K562 (cell line): ENCODE measurements around the gene SNX1. TPM values are rescaled to one million over a fixed set of nuclear protein-coding genes. Genes with fewer than 3 reads are reported as not detected.

Experiments
- CTBP1 ChIP-seq: fragments of 450-650 bp; IDR thresholded peaks from 2 replicates; pipeline ENCODE4 v1.6.1; 2016; ENCODE audit warnings: borderline replicate concordance
- HDAC1 ChIP-seq, 2 experiments: fragments of 450-650 bp; IDR thresholded peaks; 2 replicates each; pipeline ENCODE4 v1.6.1; 2016 to 2017; ENCODE audit warnings: inconsistent platforms in 1 of 2, mild to moderate bottlenecking in 1 of 2, moderate library complexity in 1 of 2
- L3MBTL2 ChIP-seq: fragments of 450-650 bp; IDR thresholded peaks from 2 replicates; pipeline ENCODE4 v1.6.1; 2016; ENCODE audit warnings: mild to moderate bottlenecking, moderate library complexity
- PTBP1 ChIP-seq: fragments of 200-400 bp; formaldehyde crosslinking; IDR thresholded peaks from 2 replicates; pipeline ENCODE4 v1.6.1; 2017; ENCODE audit warnings: low read depth, low read length
- PURB ChIP-seq: sonication (generic); formaldehyde crosslinking; IDR thresholded peaks from 2 replicates; pipeline ENCODE4 v1.9.0; 2021; ENCODE audit warnings: low read depth, mild to moderate bottlenecking, missing genetic modification reagents
- RCOR1 ChIP-seq, 2 experiments: IDR thresholded peaks; 2 replicates each; pipeline ENCODE4 v1.6.1; 2012; ENCODE audit warnings: low read depth in 2 of 2, low read length in 2 of 2, borderline replicate concordance in 1 of 2, improper control_type of control experiment in 1 of 2
- SP2 ChIP-seq: IDR thresholded peaks from 2 replicates; pipeline ENCODE4 v1.6.1; 2011; ENCODE audit warnings: mild to moderate bottlenecking, low read depth, low read length, moderate library complexity; ENCODE audit not compliant: poor library complexity, severe bottlenecking; ENCODE audit errors: extremely low read depth
- ZNF146 ChIP-seq: IDR thresholded peaks from one replicate; pipeline ENCODE4 v1.6.1; 2018; ENCODE audit warnings: missing compliant biosample characterization; ENCODE audit not compliant: unreplicated experiment
- polyA plus RNA-seq, 8 experiments: library from polyadenylated mRNA; depleted of rRNA in 4 of 8; stranded (reverse) in 5 of 8; unstranded in 3 of 8; fragments of >200 nt; fragmentation: Nextera tagmentation in 2 of 8; fragmentation: Illumina TruSeq in 1 of 8; extraction: Ambion mirVana in 2 of 8; extraction: Trizol in 1 of 8; gene quantifications; 2 replicates each; pipeline versions ENCODE4 v1.2.1 to v1.2.3, GENCODE V29; 2011 to 2014; ENCODE audit warnings: inconsistent platforms in 1 of 8, missing spikeins in 1 of 8
- total RNA-seq, 7 experiments: library from RNA; depleted of rRNA in 6 of 7; stranded (reverse); fragments of >200 nt in 6 of 7; fragmentation: Illumina TruSeq in 2 of 7; extraction: Trizol in 2 of 7; gene quantifications; 2 replicates each; pipeline versions ENCODE4 v1.2.1 to v1.2.3, GENCODE V29; 2011 to 2021; ENCODE audit warnings: low replicate concordance in 1 of 7
- TF ChIP-seq, protein P1 (sequence below): sonication (generic); formaldehyde crosslinking; IDR thresholded peaks from 2 replicates; pipeline ENCODE4 v1.8.1; 2022; ENCODE audit warnings: missing genetic modification reagents
- TF ChIP-seq, protein P2 (sequence below): fragments of 250-450 bp; sonication (Bioruptor Pico); IDR thresholded peaks from 2 replicates; pipeline ENCODE4 v1.5.0; 2020; ENCODE audit warnings: mild to moderate bottlenecking, borderline replicate concordance
- TF ChIP-seq, protein P3 (sequence below): fragments of 250-450 bp; sonication (Bioruptor Pico); IDR thresholded peaks from 2 replicates; pipeline ENCODE4 v1.6.1; 2021; ENCODE audit warnings: mild to moderate bottlenecking
- TF ChIP-seq, protein P4 (sequence below): fragments of 450-650 bp; conservative IDR thresholded peaks from 2 replicates; pipeline ENCODE4 v1.6.1; 2016; ENCODE audit warnings: missing genetic modification characterization, low read depth, mild to moderate bottlenecking, missing compliant biosample characterization, moderate library complexity
- TF ChIP-seq, protein P5 (sequence below): fragments of 450-650 bp; IDR thresholded peaks from 2 replicates; pipeline ENCODE4 v1.6.1; 2016; ENCODE audit warnings: low read depth

The SNX1 gene
- total and polyA plus RNA-seq, 9 of the 15 experiments (the other 6 are each of a cell fraction or from before 2014, with no cell fraction given) = 11.0 to 105 (median 59.9) TPM

DNA sequence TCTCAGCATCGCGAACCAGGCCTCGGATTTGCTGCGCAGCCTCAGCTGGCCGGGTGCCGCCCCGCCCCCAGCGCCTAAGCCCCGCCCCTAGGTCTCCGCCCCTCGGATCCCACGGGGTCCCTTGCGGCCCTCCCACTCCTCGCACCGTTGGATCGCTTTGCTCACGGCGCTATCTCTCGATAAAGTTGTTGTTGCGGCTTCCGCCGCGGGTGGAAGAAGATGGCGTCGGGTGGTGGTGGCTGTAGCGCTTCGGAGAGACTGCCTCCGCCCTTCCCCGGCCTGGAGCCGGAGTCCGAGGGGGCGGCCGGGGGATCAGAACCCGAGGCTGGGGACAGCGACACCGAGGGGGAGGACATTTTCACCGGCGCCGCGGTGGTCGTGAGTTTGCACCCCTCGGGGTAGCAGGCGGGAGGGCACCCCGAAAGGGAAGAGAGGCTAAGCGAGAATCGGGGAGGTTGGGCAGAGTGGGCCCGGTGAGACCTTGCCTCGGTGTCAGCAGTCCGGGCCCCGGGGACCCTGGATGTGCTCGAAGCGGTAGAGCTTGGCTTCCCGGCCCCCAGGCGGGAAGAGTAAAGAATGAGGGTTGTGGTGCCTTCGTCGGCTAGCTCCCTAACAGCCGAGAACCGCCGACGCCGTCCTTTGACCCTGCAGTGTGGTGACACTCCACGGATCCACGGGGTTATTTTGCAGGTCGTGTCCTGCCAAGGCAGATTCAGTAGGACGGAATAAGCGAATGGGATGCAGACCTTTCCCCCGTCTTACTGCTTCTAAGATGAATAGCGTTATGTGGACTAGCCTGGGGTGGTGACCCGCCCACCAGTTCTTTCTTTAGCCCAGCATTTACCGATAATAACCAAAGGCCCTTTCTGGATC is at the start of gene SNX1 (continued):
- TF ChIP-seq, protein P1, sequence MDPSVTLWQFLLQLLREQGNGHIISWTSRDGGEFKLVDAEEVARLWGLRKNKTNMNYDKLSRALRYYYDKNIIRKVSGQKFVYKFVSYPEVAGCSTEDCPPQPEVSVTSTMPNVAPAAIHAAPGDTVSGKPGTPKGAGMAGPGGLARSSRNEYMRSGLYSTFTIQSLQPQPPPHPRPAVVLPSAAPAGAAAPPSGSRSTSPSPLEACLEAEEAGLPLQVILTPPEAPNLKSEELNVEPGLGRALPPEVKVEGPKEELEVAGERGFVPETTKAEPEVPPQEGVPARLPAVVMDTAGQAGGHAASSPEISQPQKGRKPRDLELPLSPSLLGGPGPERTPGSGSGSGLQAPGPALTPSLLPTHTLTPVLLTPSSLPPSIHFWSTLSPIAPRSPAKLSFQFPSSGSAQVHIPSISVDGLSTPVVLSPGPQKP = no peak
- TF ChIP-seq, protein P2, sequence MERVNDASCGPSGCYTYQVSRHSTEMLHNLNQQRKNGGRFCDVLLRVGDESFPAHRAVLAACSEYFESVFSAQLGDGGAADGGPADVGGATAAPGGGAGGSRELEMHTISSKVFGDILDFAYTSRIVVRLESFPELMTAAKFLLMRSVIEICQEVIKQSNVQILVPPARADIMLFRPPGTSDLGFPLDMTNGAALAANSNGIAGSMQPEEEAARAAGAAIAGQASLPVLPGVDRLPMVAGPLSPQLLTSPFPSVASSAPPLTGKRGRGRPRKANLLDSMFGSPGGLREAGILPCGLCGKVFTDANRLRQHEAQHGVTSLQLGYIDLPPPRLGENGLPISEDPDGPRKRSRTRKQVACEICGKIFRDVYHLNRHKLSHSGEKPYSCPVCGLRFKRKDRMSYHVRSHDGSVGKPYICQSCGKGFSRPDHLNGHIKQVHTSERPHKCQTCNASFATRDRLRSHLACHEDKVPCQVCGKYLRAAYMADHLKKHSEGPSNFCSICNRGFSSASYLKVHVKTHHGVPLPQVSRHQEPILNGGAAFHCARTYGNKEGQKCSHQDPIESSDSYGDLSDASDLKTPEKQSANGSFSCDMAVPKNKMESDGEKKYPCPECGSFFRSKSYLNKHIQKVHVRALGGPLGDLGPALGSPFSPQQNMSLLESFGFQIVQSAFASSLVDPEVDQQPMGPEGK = no peak
- TF ChIP-seq, protein P3, sequence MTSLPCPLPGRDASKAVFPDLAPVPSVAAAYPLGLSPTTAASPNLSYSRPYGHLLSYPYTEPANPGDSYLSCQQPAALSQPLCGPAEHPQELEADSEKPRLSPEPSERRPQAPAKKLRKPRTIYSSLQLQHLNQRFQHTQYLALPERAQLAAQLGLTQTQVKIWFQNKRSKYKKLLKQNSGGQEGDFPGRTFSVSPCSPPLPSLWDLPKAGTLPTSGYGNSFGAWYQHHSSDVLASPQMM = no peak
- TF ChIP-seq PURB (no peak), RCOR1 (IDR thresholded peaks at IDR 0.05; ENCODE audit: borderline replicate concordance in 1 of 2, low read depth in 2 of 2, low read length in 2 of 2) (0 out of 4 replicates have a peak, but pooled peaks of 1 of the 2 experiments have one; percentile 42), ZNF146 (CRISPR knock-in tag) (no peak), SP2 (no peak), L3MBTL2 (no peak), CTBP1 (peak; percentile 51; the same call in 1 of the 2 replicates), HDAC1 (IDR thresholded peaks at IDR 0.05) (peak in 1 of 2 experiments; percentile 95; a peak in 3 of 4 replicates), PTBP1 (no peak)
- TF ChIP-seq, protein P4, sequence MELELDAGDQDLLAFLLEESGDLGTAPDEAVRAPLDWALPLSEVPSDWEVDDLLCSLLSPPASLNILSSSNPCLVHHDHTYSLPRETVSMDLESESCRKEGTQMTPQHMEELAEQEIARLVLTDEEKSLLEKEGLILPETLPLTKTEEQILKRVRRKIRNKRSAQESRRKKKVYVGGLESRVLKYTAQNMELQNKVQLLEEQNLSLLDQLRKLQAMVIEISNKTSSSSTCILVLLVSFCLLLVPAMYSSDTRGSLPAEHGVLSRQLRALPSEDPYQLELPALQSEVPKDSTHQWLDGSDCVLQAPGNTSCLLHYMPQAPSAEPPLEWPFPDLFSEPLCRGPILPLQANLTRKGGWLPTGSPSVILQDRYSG (tag) = no peak
- TF ChIP-seq, protein P5, sequence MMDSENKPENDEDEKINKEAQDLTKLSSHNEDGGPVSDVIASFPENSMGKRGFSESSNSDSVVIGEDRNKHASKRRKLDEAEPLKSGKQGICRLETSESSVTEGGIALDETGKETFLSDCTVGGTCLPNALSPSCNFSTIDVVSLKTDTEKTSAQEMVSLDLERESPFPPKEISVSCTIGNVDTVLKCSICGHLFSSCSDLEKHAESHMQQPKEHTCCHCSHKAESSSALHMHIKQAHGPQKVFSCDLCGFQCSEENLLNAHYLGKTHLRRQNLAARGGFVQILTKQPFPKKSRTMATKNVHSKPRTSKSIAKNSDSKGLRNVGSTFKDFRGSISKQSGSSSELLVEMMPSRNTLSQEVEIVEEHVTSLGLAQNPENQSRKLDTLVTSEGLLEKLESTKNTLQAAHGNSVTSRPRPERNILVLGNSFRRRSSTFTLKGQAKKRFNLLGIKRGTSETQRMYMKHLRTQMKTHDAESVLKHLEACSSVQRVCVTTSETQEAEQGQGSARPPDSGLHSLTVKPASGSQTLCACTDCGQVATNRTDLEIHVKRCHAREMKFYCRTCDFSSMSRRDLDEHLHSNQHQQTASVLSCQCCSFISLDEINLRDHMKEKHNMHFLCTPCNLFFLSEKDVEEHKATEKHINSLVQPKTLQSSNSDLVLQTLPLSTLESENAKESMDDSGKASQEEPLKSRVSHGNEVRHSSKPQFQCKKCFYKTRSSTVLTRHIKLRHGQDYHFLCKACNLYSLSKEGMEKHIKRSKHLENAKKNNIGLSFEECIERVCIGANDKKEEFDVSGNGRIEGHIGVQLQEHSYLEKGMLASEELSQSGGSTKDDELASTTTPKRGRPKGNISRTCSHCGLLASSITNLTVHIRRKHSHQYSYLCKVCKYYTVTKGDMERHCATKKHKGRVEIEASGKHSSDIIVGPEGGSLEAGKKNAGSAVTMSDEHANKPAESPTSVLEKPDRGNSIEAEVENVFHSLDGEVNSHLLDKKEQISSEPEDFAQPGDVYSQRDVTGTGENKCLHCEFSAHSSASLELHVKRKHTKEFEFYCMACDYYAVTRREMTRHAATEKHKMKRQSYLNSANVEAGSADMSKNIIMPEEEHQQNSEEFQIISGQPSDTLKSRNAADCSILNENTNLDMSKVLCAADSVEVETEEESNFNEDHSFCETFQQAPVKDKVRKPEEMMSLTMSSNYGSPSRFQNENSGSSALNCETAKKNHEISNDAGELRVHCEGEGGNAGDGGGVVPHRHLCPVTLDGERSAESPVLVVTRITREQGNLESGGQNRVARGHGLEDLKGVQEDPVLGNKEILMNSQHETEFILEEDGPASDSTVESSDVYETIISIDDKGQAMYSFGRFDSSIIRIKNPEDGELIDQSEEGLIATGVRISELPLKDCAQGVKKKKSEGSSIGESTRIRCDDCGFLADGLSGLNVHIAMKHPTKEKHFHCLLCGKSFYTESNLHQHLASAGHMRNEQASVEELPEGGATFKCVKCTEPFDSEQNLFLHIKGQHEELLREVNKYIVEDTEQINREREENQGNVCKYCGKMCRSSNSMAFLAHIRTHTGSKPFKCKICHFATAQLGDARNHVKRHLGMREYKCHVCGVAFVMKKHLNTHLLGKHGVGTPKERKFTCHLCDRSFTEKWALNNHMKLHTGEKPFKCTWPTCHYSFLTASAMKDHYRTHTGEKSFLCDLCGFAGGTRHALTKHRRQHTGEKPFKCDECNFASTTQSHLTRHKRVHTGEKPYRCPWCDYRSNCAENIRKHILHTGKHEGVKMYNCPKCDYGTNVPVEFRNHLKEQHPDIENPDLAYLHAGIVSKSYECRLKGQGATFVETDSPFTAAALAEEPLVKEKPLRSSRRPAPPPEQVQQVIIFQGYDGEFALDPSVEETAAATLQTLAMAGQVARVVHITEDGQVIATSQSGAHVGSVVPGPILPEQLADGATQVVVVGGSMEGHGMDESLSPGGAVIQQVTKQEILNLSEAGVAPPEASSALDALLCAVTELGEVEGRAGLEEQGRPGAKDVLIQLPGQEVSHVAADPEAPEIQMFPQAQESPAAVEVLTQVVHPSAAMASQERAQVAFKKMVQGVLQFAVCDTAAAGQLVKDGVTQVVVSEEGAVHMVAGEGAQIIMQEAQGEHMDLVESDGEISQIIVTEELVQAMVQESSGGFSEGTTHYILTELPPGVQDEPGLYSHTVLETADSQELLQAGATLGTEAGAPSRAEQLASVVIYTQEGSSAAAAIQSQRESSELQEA = 0 out of 2 replicates have a peak, but pooled peaks have one; percentile 18
